Measurements from ENCODE around the gene HOXB5.

The HOXB5 gene

DNA sequence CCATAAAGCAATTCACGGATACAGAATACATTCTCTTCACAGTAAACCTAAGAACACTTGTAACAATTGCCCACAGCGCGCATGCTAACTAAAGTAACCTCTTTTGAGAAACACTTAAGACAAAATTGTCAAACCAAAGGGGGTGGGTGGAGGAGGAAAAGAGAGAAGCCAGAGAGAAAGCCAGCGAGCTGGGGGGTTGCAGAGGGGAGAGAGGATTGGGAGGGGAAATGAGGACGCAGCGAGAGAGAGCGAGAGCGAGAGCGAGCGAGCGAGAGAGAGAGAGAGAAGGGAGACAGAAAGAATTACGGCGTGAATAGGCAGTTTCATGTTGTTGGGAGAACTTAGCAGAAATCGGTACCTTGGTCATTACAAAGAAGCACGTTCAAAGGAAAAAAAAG lies 18.9 kb upstream of the HOXB5 start:
- peaks cover 9% of the 10 kb centered on the region for H4K20me1 ChIP-seq (ENCODE audit: insufficient read depth, low read length, poor library complexity, severe bottlenecking)
- H3K36me3 ChIP-seq (ENCODE audit: insufficient read depth, low read length), result no peaks in the 10 kb centered on the region
- H3K4me3 ChIP-seq (ENCODE audit: low read length, poor library complexity, severe bottlenecking), result peak overlapping the region; percentile 89
- peaks cover 100% of the 10 kb centered on the region for H3K79me2 ChIP-seq (ENCODE audit: insufficient read depth, low read length)
- peak overlapping the region; percentile 98 for H3K4me2 ChIP-seq (ENCODE audit: low read depth, low read length, poor library complexity, severe bottlenecking)
- H3K9me3 ChIP-seq (ENCODE audit: insufficient read depth, low read depth, low read length), result no peaks in the 10 kb centered on the region
- H3K27me3 ChIP-seq (ENCODE audit: insufficient read depth, low read length, poor library complexity, severe bottlenecking), result peaks cover 14% of the 10 kb centered on the region
- no peaks in the 10 kb centered on the region for H3K9me2 ChIP-seq (replicated peaks; ENCODE audit: low read depth, low read length)
- H3F3A ChIP-seq (ENCODE audit: low read depth), result peaks cover 8% of the 10 kb centered on the region; the same call in 1 of the 2 replicates
- no peak overlapping the region for H2AFZ ChIP-seq (ENCODE audit: low read length)
- TF ChIP-seq, protein P1, sequence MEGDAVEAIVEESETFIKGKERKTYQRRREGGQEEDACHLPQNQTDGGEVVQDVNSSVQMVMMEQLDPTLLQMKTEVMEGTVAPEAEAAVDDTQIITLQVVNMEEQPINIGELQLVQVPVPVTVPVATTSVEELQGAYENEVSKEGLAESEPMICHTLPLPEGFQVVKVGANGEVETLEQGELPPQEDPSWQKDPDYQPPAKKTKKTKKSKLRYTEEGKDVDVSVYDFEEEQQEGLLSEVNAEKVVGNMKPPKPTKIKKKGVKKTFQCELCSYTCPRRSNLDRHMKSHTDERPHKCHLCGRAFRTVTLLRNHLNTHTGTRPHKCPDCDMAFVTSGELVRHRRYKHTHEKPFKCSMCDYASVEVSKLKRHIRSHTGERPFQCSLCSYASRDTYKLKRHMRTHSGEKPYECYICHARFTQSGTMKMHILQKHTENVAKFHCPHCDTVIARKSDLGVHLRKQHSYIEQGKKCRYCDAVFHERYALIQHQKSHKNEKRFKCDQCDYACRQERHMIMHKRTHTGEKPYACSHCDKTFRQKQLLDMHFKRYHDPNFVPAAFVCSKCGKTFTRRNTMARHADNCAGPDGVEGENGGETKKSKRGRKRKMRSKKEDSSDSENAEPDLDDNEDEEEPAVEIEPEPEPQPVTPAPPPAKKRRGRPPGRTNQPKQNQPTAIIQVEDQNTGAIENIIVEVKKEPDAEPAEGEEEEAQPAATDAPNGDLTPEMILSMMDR (conservative IDR thresholded peaks at IDR 0.05; ENCODE audit: low read length), result no peak
- TF ChIP-seq EZH2phosphoT487 (IDR thresholded peaks at IDR 0.05; ENCODE audit: borderline replicate concordance), result no peak
- peaks cover 35% of the 10 kb centered on the region for H3K4me1 ChIP-seq (ENCODE audit: insufficient read depth, low read length, poor library complexity, severe bottlenecking)
- H3K9ac ChIP-seq (ENCODE audit: low read depth, low read length, poor library complexity, severe bottlenecking), result peak overlapping the region; percentile 100

DNA sequence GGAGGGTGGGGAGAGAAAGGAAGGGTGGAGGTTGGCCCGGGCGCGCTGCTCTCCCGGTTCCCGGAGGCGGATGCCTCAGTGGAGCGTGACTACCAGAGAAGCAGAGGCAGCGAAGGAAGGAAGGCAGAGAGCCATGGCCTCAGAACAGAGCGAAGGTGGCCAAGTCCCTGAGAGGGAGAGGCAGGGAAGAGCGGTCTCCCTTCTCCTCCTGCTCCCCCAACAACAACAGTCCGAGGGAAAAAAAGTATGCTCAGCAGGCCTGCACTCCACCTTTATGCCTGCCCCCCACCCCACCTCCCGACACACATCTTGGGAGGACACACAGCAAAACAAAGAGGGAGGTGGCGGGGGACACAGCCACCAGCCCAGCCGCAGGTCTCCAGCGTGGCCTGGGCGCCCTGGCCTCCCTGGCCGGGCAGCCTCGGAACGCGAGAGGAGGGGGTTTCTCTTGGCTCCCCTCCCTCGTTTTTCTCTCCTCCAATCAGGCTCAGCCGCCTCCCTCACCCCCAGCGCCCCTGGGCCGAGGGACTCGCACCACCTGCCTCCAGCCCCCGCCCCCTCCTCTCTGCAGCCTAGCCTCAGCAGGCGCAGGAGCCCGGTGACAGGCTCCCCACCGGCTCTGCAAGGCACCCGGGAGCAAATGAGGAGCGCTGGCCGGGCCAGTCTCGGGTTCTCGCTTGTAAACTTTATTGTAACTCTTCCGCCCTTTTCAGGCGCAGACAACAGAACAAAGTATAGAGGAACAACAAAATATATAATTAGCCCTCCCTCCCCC lies 18.3 kb upstream of the HOXB5 start:
- peaks cover 8% of the 10 kb centered on the region; the same call in 1 of the 2 replicates for H3F3A ChIP-seq (ENCODE audit: low read depth)
- H3K9me3 ChIP-seq (ENCODE audit: insufficient read depth, low read depth, low read length), result no peaks in the 10 kb centered on the region
- peaks cover 100% of the 10 kb centered on the region for H3K79me2 ChIP-seq (ENCODE audit: insufficient read depth, low read length)
- H4K20me1 ChIP-seq (ENCODE audit: insufficient read depth, low read length, poor library complexity, severe bottlenecking), result peaks cover 9% of the 10 kb centered on the region
- H3K4me2 ChIP-seq (ENCODE audit: low read depth, low read length, poor library complexity, severe bottlenecking), result peak overlapping the region; percentile 98
- H3K9me2 ChIP-seq (replicated peaks; ENCODE audit: low read depth, low read length), result no peaks in the 10 kb centered on the region
- peaks cover 18% of the 10 kb centered on the region for H3K27me3 ChIP-seq (ENCODE audit: insufficient read depth, low read length, poor library complexity, severe bottlenecking)
- peaks cover 37% of the 10 kb centered on the region for H3K4me1 ChIP-seq (ENCODE audit: insufficient read depth, low read length, poor library complexity, severe bottlenecking)
- no peaks in the 10 kb centered on the region for H3K36me3 ChIP-seq (ENCODE audit: insufficient read depth, low read length)
- H3K4me3 ChIP-seq (ENCODE audit: low read length, poor library complexity, severe bottlenecking), result peak overlapping the region; percentile 89
- no peak for TF ChIP-seq EZH2phosphoT487 (IDR thresholded peaks at IDR 0.05; ENCODE audit: borderline replicate concordance)
- TF ChIP-seq, protein P1 (conservative IDR thresholded peaks at IDR 0.05; ENCODE audit: low read length), result no peak
- H2AFZ ChIP-seq (ENCODE audit: low read length), result no peak overlapping the region
- H3K9ac ChIP-seq (ENCODE audit: low read depth, low read length, poor library complexity, severe bottlenecking), result peak overlapping the region; percentile 100

DNA sequence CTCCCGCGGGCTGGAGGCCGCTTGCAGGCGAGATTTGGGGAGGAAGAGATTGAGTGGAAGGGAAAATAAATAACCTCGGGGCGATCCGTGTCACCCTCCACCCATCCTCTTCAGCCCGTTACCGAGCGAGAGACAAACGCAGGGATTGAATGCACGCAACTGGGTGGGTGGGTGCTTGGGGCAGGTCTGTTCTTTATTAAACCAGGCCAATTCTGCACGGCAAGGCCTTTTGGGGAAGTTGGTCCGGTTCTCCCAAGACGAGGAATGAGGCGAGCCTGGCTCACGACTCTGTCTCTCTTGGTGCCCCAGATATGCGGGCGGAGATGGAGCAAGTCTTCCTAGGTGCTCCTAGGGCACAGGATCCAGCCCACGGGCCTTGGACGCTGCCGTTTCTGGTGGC lies 17.6 kb upstream of the HOXB5 start:
- peaks cover 18% of the 10 kb centered on the region for H3K27me3 ChIP-seq (ENCODE audit: insufficient read depth, low read length, poor library complexity, severe bottlenecking)
- peaks cover 100% of the 10 kb centered on the region for H3K79me2 ChIP-seq (ENCODE audit: insufficient read depth, low read length)
- peak overlapping the region; percentile 98 for H3K4me2 ChIP-seq (ENCODE audit: low read depth, low read length, poor library complexity, severe bottlenecking)
- H3K4me1 ChIP-seq (ENCODE audit: insufficient read depth, low read length, poor library complexity, severe bottlenecking), result peaks cover 36% of the 10 kb centered on the region
- no peaks in the 10 kb centered on the region for H3K9me3 ChIP-seq (ENCODE audit: insufficient read depth, low read depth, low read length)
- H2AFZ ChIP-seq (ENCODE audit: low read length), result no peak overlapping the region
- peak overlapping the region; percentile 89 for H3K4me3 ChIP-seq (ENCODE audit: low read length, poor library complexity, severe bottlenecking)
- no peaks in the 10 kb centered on the region for H3K36me3 ChIP-seq (ENCODE audit: insufficient read depth, low read length)
- peaks cover 9% of the 10 kb centered on the region for H4K20me1 ChIP-seq (ENCODE audit: insufficient read depth, low read length, poor library complexity, severe bottlenecking)
- TF ChIP-seq, protein P1 (conservative IDR thresholded peaks at IDR 0.05; ENCODE audit: low read length), result no peak
- TF ChIP-seq EZH2phosphoT487 (IDR thresholded peaks at IDR 0.05; ENCODE audit: borderline replicate concordance), result no peak
- H3K9me2 ChIP-seq (replicated peaks; ENCODE audit: low read depth, low read length), result no peaks in the 10 kb centered on the region
- peaks cover 8% of the 10 kb centered on the region; the same call in 1 of the 2 replicates for H3F3A ChIP-seq (ENCODE audit: low read depth)
- H3K9ac ChIP-seq (ENCODE audit: low read depth, low read length, poor library complexity, severe bottlenecking), result peak overlapping the region; percentile 100

Measured in Loucy (cell line).